ENCODE data around the gene EEPD1.

The EEPD1 gene

DNA sequence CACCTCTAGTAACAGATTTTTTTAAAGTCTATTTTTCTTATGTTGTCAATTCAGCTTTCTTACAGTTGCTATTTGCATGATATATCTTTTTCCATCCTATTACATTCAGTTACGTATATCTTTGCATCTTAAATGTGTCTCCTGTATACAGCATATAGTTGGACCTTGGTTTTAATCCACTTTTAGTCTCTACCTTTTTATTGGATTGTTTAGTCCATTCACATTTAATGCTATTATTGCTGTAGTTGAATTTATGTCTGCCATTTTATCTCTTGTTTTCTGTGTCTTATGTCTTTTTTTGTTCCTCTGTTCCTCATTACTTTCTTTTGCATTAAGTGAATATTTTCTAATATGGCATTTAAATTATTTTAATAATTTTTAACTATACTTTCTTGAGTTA, 100.6 kb downstream of the EEPD1 start:
- no peak for DNase-seq (ENCODE audit: low spot score)

DNA sequence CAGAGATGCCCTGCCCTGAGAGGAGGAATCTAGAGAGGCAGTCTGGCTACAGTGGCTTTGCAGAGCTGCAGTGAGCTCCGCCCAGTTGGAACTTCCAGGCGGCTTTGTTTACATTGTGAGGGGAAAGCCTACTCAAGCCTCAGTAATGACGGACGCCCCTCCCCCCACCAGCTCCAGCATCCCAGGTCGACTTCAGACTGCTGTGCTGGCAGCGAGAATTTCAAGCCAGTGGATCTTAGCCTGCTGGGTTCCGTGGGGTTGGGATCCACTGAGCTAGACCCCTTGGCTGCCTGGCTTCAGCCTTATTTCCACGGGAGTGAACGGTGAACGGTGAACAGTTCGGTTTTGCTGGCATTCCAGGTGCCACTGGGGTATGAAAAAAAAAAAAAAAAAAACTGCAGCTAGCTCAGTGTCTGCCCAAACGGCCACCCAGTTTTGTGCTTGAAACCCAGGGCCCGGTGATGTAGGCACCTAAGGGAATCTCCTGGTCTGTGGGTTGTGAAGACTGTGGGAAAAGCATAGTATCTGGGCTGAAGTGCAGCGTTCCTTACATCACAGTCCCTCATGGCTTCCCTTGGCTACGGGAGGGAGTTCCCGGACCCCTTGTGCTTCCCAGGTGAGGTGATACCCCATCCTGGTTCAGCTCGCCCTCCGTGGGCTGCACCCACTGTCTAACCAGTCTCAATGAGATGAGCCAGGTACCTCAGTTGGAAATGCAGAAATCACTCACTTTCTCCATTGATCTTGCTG, 105.6 kb downstream of the EEPD1 start:
- peak; percentile 87 for DNase-seq (ENCODE audit: low spot score)

DNA sequence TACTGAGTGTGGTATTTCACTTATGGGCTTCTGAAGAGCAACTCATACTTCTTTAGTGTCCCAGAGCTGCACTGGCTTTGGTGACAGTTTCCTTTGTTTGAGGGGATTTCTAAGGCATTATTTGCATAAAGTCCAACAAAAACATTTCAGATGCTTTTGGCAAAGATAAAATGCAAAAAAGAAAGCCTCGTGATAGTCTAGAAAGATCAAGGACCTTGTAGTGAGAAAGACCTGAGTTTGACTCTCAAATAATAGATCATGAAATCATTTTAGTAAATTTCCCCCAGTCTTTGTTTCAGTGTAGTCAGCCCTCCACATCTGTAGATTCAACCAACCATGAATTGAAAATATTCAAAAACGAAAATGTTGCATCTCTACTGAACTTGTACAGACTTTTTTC, 107.4 kb downstream of the EEPD1 start:
- DNase-seq (ENCODE audit: low spot score), result no peak

DNA sequence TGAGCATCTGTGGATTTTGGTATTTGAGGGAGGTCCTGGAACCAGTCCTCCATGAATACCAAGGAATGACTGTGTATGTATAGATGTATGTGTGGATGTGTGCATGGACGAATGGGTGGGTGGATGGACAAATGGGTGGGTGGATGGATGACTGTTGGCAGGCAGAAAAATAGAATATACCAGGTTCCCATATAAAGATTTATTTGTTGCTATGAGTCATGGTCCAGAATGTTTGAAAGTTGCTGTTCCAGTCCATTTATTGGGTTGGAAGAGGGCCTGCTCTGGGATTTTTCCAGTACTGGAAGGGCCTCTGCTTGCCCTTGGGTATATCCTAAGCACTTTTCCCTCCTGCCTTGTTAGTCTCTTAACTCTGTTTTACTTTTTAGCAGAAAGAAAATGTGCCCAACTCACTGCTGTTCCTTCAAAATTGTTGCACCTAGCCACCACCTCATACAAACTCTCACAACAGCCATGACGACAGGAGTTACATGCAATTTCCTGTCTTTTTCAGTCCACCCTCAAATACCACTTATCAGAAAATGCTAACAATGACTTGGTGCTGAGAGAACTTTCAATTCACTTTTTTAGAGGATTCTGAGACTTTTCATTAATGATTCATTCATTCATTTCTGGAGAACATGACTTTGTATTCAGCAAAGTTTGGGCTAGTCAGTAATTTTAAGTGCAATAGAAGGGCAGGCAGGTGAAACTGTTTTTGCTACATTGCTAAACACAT, 108.1 kb downstream of the EEPD1 start:
- no peak for DNase-seq (ENCODE audit: low spot score)

DNA sequence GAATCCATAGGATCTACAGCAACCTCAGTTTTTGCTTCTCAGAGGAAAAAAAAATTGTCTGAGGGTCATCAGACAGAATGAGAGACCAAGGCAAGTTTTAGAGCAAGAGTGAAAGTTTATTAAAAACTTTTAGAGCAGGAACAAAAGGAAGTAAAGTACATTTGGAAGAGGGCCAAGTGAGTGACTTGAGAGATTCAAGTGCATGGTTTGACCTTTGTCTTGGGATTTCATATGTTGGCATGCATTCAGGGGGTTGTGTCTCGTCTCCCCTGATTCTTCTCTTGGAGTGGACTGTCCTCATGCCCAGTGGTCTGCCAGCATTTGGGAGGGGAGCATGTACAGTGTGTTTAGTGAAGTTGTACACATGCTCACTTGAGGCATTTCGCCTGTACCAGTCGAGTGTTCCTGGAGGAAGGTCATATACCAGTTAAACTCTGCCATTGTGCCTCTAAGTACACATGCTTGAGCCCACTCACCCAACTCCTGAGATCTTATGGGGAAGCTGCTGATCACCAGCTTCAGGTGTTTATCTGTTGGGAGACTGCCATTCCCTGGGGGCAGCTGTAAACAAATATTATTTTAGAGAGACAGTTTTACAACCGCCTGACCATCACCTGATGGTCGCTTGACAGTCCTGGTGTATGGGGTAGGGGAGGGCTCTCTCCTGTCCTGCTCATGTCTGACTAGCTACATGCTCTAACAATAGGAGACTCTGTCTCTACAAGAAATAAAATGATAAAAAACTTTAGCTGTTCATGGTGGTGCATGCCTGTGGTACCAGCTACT, 109.4 kb downstream of the EEPD1 start:
- DNase-seq (ENCODE audit: low spot score), result no peak

DNA sequence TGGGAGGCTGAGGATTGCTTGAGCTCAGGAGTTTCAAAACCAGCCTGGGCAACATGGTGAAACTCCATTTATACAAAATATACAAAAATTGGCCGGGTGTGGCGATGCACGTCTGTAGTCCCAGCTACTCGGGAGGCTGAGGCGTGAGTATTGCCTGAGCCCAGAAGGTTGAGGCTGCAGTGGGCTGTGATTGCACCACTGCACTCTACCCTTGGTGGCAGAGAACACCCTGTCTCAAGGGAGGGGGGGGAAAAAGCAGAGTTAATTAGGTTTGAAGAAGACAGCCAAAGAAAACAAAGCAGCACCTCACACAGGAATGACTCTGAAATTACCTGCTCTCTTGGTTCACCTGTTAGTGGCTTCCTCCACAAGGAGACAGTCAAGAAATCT, 110.0 kb downstream of the EEPD1 start:
- DNase-seq (ENCODE audit: low spot score), result no peak

DNA sequence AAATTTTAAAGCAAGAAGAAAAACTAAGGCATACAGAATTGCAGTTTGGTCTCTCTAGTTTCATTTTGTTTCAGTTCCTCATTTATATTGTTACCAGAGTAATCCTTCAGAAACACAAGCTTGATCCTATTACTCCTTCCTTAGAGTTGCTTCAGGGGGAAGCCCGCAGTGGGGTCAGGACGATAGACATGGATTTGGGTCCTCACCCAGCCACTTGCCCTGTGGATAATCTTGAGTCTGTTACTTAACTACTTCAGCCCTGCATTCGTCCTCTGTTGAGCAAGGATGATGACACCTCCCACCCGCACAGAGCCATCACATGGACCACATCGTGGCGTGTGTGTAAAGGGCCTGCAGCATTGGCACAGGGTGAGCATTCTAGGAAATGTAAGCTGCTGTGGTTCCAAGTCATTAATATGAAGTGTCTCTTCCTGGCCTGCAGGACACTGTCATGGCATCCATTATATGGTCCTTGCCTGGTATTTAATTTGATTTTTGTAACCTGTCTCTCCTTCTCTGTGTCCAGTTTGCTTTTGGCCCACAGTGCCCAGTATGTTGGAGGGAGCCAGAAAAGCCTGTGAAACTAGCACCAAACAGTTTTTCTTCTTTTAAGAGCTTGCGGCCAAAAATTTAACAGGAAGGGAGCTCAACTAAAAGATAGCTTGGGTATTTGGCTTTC, 111.2 kb downstream of the EEPD1 start:
- no peak for DNase-seq (ENCODE audit: low spot score)

DNA sequence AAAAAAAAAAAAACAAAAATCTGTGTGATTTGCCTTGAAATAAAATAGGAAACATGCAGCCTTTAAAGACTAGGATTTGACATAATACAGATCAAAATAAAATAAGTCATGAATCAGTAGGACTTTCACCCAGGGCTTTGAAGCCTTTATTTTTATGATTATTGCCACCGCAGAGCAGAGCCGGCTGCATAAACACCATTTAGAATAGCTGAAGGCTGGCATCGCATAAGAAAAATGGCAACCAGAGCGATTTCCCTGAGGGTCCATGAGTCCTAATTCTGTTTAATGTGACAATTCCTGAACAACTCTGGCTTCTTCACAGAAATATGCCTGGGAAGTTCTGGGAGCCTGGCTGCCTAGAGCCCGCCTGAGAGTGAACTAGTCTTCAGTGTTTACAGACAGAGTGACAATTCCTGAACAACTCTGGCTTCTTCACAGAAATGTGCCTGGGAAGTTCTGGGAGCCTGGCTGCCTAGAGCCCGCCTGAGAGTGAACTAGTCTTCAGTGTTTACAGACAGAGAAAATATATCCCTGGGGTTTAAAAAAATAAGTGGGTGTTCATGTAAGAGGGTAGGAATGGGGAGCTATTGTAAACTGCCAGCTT, 112.0 kb downstream of the EEPD1 start:
- no peak for DNase-seq (ENCODE audit: low spot score)

DNA sequence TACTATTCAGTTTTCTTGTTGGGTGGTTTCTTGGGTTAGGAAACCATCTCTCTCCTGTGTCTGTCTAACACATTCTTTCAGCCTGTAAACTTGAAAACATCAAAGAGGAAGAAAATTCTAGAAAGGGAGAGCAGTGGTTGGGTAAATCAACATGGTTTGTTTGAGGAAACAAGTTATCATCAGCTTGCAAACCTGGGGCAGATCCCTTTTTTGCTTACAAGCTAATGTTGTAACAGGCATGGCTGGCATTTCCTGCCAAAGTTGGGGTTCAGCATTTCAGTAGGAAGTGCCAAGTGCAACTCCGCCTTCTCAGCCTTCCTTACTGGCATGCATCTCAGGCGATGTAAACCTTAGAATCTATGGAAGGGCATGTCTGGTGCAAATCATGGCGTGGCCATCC, 112.6 kb downstream of the EEPD1 start:
- DNase-seq (ENCODE audit: low spot score), result no peak

DNA sequence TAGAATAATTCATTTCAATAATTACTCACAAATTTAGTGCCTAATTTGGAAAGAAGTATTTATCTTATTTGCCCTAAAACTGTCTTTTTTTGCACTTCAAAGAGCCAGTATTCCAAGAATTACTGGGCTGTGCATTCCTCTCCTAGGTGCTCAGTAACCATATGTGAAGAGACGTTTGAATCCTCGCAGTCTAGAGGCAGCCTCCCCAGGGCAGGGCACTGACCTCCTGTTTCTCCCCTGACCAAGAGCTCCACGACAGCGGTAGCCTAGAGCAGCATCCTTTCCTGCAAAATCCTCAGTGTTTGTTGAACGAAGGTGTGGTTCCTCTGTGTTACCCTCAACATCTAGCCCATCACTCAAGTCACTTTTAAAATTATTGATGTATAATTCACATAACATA, 113.1 kb downstream of the EEPD1 start:
- no peak for DNase-seq (ENCODE audit: low spot score)

DNA sequence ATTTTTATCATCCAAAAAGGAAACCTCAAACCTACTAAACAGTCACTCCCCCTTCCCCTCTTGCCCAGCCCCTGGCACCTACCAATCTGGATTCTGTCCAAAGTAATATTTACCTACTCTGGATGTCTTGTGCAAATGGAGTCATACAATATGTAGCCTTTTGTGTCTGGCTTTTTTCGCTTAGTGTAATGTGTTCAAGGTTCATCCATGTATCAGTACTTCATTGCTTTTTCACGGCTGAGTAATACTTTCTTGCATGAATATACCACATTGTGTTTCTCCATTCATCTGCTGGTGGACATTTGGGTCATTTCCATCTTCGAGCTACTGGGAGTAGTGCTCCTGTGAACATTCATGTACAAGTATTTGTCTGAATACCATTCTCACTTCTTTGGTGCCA, 113.6 kb downstream of the EEPD1 start:
- no peak for DNase-seq (ENCODE audit: low spot score)

DNA sequence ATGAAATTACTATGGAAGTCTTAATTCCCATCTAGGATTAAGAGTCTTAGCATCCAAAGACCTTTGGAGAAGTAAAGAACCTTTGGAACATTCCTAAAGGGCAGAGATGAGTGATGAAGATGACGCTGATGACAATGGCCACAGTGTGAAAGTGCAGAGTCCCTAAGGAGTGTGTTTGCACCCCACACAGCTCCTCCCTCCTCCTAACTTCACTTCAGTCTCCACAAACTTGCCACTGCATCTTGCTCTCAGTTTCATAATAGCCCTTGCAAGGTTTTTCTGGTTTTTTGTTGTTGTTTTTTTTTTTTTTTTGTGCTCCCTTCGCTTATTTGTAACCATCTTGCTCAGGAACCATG, 119.1 kb downstream of the EEPD1 start:
- no peak for DNase-seq (ENCODE audit: low spot score)

DNA sequence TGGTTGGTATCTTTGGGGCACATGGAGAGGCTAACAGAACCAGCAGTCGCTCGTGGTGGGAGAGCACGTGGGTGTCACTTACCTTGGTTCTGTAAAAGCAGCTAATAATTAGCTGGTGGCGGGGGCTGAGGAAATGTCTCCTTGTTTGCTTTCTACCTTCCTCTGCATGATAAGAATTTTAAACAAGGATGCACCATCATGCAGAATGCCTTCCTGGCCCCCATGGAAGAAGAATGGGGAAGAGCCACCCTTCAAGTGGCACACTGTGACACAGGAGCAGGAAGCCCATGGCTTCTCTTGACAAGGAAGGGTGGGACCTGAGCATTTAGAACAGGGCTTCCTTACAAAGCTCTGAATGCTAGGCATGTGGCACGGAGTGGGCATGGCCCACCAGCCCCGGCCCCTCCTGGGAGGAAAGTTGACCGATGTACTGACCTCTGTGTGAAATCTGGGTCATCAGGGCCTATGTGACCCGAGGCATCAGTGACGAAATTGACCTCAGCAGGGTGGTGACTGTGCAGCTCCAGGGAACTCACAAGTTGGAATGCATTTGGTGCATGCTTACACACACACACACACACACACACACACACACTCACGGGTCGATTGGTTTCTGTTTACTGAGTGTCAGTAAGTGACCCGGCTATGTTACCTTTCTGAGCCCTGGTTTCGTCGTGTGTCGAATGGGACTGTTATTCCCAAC, 119.7 kb downstream of the EEPD1 start:
- no peak for DNase-seq (ENCODE audit: low spot score)

DNA sequence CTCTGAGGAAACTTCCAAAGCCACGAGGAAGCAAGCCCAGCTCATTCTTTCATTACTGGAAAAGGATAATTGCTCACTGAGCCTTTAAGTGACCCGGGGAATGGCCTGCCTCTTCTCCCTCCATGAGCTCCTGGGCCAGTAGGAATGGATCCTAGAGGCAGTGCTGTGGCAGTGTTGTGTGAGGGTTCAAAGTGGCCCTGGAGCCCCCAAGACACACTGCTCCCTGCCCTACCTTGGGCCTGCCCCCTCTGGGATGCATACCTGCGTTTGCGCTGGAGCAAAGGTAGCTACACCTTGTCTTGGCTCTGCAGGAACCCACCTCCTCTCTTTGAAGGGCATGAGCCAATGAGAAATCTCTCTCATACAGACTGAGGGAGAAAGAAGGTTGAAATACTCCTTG, 120.8 kb downstream of the EEPD1 start:
- DNase-seq (ENCODE audit: low spot score), result no peak

DNA sequence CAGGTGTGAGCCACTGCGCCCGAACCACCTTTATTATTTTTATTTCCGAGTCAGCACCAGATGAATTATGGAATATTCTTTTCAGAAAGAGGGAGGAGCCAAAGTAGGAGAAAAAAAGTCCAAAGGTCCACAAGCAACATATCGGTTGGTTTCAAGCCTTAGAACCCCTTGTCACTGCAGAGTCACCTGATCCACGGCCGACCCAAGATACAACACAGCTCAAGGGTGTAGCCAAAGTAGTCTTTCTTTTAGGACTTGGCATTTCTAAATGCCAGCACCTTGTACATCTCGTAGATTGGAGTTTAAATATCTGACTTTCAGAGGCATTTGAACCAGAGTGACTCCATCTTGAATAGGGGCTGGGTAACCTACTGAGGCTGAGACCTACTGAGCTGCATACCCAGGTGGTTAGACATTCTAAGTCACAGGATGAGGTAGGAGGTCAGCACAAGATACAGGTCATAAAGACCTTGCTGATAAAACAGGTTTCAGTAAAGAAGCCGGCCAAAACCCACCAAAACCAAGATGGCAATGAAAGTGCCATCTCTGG, 122.8 kb downstream of the EEPD1 start:
- DNase-seq (ENCODE audit: low spot score), result no peak

DNA sequence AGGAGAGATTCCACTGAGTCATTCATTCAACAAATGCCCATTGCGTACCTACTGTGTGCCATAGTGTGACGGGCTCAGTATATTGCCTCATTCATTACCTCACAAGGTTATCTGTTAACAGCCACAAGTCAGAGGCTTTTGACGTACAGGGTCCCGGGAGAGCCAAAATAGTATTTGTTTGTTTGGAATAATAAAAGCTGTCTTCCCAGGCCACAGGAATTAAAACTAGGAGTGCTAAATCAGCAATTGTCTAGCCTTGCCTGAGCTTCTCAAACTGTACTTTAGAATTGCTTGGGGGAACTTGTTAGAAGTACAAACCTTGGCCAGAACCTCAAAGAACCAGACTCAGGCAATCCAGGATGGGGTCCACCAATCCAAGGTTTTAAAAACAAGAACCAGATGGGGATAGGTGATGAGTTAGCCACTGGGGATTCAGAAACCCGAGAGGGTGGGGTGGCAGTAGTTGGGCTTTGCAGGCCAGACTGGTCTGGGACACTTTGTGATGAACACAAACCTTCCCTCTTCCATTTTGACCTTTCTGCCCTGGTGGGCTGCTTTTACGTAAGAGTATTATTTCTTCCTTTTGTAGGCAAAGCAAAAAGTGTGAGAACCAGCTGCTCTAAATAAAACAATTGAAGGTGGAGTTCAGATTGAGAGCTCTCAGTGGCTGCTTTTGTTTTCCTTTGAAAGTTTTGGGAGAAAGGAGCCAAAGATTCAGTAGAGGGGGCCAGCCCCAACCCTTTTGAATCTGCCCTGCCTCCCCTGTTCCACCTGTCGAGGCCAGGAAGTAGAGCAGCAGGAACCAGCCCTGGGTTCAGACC, 123.6 kb downstream of the EEPD1 start:
- DNase-seq (ENCODE audit: low spot score), result no peak

DNA sequence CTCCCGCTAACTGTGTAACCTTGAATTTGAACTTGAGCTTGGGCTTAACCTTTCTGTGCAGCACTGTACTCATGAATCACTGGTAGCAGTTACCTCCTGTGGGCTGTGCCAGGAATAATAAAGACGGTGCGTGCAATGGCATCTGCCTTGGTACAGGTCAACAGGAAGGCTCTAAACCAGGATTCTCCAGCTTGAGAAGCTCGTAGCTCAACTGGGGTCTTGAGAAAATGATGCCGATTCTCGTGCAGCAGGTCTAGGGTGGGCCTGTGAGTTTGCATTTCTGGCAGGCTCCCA, 124.1 kb downstream of the EEPD1 start:
- no peak for DNase-seq (ENCODE audit: low spot score)

DNA sequence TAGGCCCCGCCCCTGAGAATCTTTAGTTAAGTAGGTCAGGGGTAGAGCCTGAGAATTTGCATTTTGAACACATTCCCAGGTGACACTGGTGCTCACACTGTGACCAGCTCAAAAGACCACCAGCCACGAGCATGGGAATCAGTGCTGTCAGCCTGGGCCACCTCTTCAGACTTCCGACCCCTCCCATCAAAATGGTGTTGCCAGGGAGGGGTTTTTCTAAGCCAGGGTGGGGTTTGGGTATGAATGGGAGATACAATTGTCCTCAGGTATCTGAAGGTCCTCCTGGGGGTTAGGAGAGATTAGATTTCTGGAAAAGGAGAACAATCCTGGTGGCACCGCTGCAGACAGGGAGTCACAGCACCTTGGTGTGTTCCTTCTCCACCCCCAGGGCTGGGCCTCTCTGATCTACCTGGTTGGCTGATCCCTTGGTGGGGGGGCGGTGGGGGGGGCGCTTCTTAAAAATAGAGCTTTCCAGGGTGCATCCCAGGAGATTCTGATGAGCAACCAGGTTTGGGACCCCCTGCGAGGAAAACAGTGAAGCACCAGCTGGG, 125.1 kb downstream of the EEPD1 start:
- DNase-seq (ENCODE audit: low spot score), result no peak

DNA sequence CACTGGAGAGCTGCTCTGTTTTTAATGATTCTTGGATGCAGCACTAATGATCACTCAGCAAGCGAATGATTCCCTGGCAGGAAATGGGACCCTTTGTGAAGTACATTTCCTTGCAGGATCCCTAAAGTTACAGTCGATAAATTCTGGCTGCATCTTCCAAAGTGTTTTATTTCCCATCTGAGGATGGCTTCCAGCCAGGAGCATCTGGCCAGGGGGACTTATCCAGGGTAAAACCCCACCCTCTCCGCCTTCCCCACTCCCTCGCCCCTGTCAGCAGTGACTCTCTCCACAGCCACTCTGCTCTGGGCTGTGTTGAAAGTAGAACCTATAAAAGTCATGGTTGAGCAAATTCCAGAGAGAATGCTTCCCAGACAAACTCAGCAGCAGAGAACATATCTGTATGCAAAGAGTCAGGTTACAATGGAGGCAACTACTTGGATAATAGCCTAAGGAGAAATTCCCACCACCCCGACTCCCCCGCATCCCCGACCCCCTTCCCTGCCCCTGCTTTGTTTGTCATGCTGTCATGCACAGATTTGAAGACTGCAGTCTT, 125.6 kb downstream of the EEPD1 start:
- no peak for DNase-seq (ENCODE audit: low spot score)

Measured in SK-N-DZ (cell line).